ENCODE measurements around the gene PLXNB3. TPM values are rescaled to one million over a fixed set of nuclear protein-coding genes. Genes with fewer than 3 reads are reported as not detected.

Gene PLXNB3
- total and polyA plus RNA-seq, 2 of the 13 experiments (the other 11 are each of a cell fraction or from before 2014, with no cell fraction given), result 3.0 to 6.9 TPM

- TF ChIP-seq PHF20 (CRISPR knock-in tag; IDR thresholded peaks at IDR 0.05), result peak; percentile 18; the same call in 1 of the 2 replicates
- no peak for TF ChIP-seq FLYWCH1 (CRISPR knock-in tag; IDR thresholded peaks at IDR 0.05)
- TF ChIP-seq RFX1 (IDR thresholded peaks at IDR 0.05), result no peak
- TF ChIP-seq GMEB2 (CRISPR knock-in tag; IDR thresholded peaks at IDR 0.05; ENCODE audit: low read depth), result no peak
- TF ChIP-seq ZNF652 (CRISPR knock-in tag; IDR thresholded peaks at IDR 0.05; ENCODE audit: borderline replicate concordance, low read depth), result no peak
- TF ChIP-seq SMYD3 (CRISPR knock-in tag; IDR thresholded peaks at IDR 0.05), result no peak
- TF ChIP-seq ZNF790 (CRISPR knock-in tag; IDR thresholded peaks at IDR 0.05; ENCODE audit: borderline replicate concordance), result no peak
- TF ChIP-seq TP53 (CRISPR knock-in tag; conservative IDR thresholded peaks at IDR 0.05), result no peak
- TF ChIP-seq ZNF850 (CRISPR knock-in tag; conservative IDR thresholded peaks at IDR 0.05), result no peak
- TF ChIP-seq CREBL2 (CRISPR knock-in tag; IDR thresholded peaks at IDR 0.05; ENCODE audit: borderline replicate concordance), result no peak
- TF ChIP-seq FOXJ3 (CRISPR knock-in tag; IDR thresholded peaks at IDR 0.05; ENCODE audit: borderline replicate concordance), result no peak
- TF ChIP-seq ZSCAN12 (CRISPR knock-in tag; IDR thresholded peaks at IDR 0.05), result no peak
- TF ChIP-seq ZNF337 (CRISPR knock-in tag; IDR thresholded peaks at IDR 0.05; ENCODE audit: borderline replicate concordance, low read depth), result no peak
- peak; percentile 1; the same call in 1 of the 2 replicates for TF ChIP-seq BHLHE40 (IDR thresholded peaks at IDR 0.05; ENCODE audit: low read length)
- 0 out of 2 replicates have a peak, but pooled peaks have one; percentile 22 for TF ChIP-seq GATAD1 (CRISPR knock-in tag; IDR thresholded peaks at IDR 0.05)
- no peak for TF ChIP-seq ELF4 (CRISPR knock-in tag; IDR thresholded peaks at IDR 0.05; ENCODE audit: borderline replicate concordance)
- no peak for TF ChIP-seq HCFC1 (IDR thresholded peaks at IDR 0.05; ENCODE audit: low read depth, low read length)
- peak; percentile 49 for TF ChIP-seq ARID5B (CRISPR knock-in tag; IDR thresholded peaks at IDR 0.05)
- no peak for TF ChIP-seq PBX3 (CRISPR knock-in tag; IDR thresholded peaks at IDR 0.05; ENCODE audit: borderline replicate concordance)
- TF ChIP-seq CENPX (CRISPR knock-in tag; IDR thresholded peaks at IDR 0.05), result no peak
- no peak for TF ChIP-seq ZBTB26 (CRISPR knock-in tag; IDR thresholded peaks at IDR 0.05; ENCODE audit: borderline replicate concordance)
- no peak for TF ChIP-seq ZFAT (CRISPR knock-in tag; conservative IDR thresholded peaks at IDR 0.05)
Measured at GRCh38 chrX:153726286-153727122, 37.5 kb upstream of the PLXNB3 start (continued).

All from HepG2 (cell line).